ENCODE data around the gene CHN1.

CHN1 gene

DNA sequence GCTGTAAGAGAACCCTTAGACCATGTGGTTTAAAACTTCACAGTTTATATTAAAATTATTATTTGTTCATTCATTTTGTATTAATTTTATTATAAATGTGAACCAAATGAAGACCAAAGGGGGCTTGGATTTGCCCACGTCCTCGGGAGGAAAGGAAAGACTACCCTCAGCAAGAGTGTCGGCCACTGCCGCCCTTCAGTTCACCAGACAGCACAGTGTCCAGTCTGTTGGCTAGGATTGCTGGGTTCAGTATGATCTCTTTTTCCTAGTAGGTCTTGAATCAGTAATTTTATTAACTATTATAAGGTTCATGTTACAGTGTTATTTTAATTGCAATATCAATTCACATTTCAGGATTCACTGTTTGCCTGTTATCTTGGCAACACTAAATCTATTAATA, 162.7 kb downstream of the CHN1 start:
- Histone ChIP-seq H2AFZ (ENCODE audit: low read depth) (no peak overlapping the region), H3K27ac (no peak overlapping the region), H3K4me3 (IDR thresholded peaks at IDR 0.05; ENCODE audit: insufficient read depth, low read depth, low read length) (no peak overlapping the region), H3K27me3 (ENCODE audit: insufficient read depth, low read depth) (no peaks in the 10 kb centered on the region), H3K79me2 (ENCODE audit: insufficient read depth, low read depth) (no peaks in the 10 kb centered on the region), H3K9ac (no peak overlapping the region), H3K4me2 (no peak overlapping the region), H4K20me1 (ENCODE audit: insufficient read depth) (no peaks in the 10 kb centered on the region), H3K36me3 (ENCODE audit: insufficient read depth) (no peaks in the 10 kb centered on the region), H3K4me1 (ENCODE audit: low read depth, poor library complexity, severe bottlenecking) (no peaks in the 10 kb centered on the region)
- TF ChIP-seq, protein P1, sequence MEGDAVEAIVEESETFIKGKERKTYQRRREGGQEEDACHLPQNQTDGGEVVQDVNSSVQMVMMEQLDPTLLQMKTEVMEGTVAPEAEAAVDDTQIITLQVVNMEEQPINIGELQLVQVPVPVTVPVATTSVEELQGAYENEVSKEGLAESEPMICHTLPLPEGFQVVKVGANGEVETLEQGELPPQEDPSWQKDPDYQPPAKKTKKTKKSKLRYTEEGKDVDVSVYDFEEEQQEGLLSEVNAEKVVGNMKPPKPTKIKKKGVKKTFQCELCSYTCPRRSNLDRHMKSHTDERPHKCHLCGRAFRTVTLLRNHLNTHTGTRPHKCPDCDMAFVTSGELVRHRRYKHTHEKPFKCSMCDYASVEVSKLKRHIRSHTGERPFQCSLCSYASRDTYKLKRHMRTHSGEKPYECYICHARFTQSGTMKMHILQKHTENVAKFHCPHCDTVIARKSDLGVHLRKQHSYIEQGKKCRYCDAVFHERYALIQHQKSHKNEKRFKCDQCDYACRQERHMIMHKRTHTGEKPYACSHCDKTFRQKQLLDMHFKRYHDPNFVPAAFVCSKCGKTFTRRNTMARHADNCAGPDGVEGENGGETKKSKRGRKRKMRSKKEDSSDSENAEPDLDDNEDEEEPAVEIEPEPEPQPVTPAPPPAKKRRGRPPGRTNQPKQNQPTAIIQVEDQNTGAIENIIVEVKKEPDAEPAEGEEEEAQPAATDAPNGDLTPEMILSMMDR (conservative IDR thresholded peaks at IDR 0.05; ENCODE audit: low read depth, low read length), result no peak

DNA sequence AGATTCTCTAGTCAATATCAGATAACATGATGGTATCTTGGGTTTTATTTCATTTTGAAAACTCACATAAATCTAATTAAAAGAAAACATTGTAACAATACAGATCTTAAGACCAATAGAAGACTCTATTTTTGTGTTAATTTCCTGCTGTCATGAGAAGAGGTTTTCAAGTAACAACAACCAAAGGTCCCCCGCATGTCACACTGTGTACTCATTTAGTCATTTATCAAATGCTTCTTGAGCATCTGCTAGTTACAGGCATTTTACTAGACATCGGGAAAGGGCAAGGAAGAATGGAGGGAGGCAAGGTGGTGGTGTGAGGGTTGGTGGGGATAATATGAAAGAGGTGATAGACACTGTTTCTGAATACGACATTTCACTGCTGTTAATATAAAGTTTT, 163.2 kb downstream of the CHN1 start:
- TF ChIP-seq, protein P1 (conservative IDR thresholded peaks at IDR 0.05; ENCODE audit: low read depth, low read length), result no peak
- no peak overlapping the region for H3K27ac ChIP-seq
- H3K4me3 ChIP-seq (IDR thresholded peaks at IDR 0.05; ENCODE audit: insufficient read depth, low read depth, low read length), result no peak overlapping the region
- H3K36me3 ChIP-seq (ENCODE audit: insufficient read depth), result no peaks in the 10 kb centered on the region
- H2AFZ ChIP-seq (ENCODE audit: low read depth), result no peak overlapping the region
- H3K79me2 ChIP-seq (ENCODE audit: insufficient read depth, low read depth), result no peaks in the 10 kb centered on the region
- no peaks in the 10 kb centered on the region for H4K20me1 ChIP-seq (ENCODE audit: insufficient read depth)
- no peaks in the 10 kb centered on the region for H3K4me1 ChIP-seq (ENCODE audit: low read depth, poor library complexity, severe bottlenecking)
- no peaks in the 10 kb centered on the region for H3K27me3 ChIP-seq (ENCODE audit: insufficient read depth, low read depth)
- H3K4me2 ChIP-seq, result no peak overlapping the region
- no peak overlapping the region for H3K9ac ChIP-seq

DNA sequence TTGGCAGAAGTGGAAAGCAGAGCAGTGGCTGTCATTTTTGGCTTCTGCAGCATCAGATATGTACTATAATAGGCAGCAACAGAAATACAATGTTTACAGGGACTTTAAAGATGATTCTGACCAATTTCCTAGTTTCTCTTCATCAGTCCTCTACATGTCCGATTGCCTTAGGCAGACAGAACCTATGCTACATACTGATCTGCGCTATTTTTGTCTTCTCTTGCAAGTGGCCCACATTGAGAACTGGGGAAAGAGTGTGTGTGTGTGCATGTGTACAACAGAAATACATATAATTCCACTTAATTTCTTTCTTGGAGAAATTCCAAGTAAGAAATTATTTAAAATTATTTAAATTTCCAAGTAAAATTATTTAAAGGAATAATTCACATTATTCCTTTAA, 163.8 kb downstream of the CHN1 start:
- no peak overlapping the region for H3K4me2 ChIP-seq
- no peaks in the 10 kb centered on the region for H3K79me2 ChIP-seq (ENCODE audit: insufficient read depth, low read depth)
- no peaks in the 10 kb centered on the region for H3K4me1 ChIP-seq (ENCODE audit: low read depth, poor library complexity, severe bottlenecking)
- H3K9ac ChIP-seq, result no peak overlapping the region
- no peaks in the 10 kb centered on the region for H4K20me1 ChIP-seq (ENCODE audit: insufficient read depth)
- H3K36me3 ChIP-seq (ENCODE audit: insufficient read depth), result no peaks in the 10 kb centered on the region
- H3K4me3 ChIP-seq (IDR thresholded peaks at IDR 0.05; ENCODE audit: insufficient read depth, low read depth, low read length), result no peak overlapping the region
- TF ChIP-seq, protein P1 (conservative IDR thresholded peaks at IDR 0.05; ENCODE audit: low read depth, low read length), result no peak
- no peaks in the 10 kb centered on the region for H3K27me3 ChIP-seq (ENCODE audit: insufficient read depth, low read depth)
- no peak overlapping the region for H3K27ac ChIP-seq
- no peak overlapping the region for H2AFZ ChIP-seq (ENCODE audit: low read depth)

DNA sequence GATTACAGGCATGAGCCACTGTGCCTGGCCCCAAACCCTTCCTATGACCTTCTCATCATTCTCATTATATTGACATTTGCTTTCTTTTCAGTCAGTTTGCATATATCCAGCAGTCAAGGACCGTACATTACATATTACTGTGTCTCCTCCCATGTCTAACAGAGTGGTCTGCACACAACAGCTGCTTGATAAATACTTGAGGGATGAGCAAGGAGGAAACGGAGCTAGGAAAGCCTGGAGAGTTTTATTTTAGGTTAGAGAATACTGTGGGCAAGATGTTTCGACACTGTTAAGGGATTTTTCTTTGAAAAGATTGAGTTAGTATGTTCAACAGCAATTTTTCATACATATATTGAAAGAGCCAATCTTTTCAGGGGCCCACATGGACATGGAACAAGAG, 164.7 kb downstream of the CHN1 start:
- H3K79me2 ChIP-seq (ENCODE audit: insufficient read depth, low read depth), result no peaks in the 10 kb centered on the region
- H4K20me1 ChIP-seq (ENCODE audit: insufficient read depth), result no peaks in the 10 kb centered on the region
- H2AFZ ChIP-seq (ENCODE audit: low read depth), result no peak overlapping the region
- no peaks in the 10 kb centered on the region for H3K36me3 ChIP-seq (ENCODE audit: insufficient read depth)
- no peak overlapping the region for H3K4me3 ChIP-seq (IDR thresholded peaks at IDR 0.05; ENCODE audit: insufficient read depth, low read depth, low read length)
- TF ChIP-seq, protein P1 (conservative IDR thresholded peaks at IDR 0.05; ENCODE audit: low read depth, low read length), result no peak
- H3K4me1 ChIP-seq (ENCODE audit: low read depth, poor library complexity, severe bottlenecking), result peaks cover 9% of the 10 kb centered on the region
- no peak overlapping the region for H3K9ac ChIP-seq
- no peak overlapping the region for H3K27ac ChIP-seq
- no peaks in the 10 kb centered on the region for H3K27me3 ChIP-seq (ENCODE audit: insufficient read depth, low read depth)
- no peak overlapping the region for H3K4me2 ChIP-seq

Measured in KMS-11 (cell line).